BE2C (cell line): ENCODE data around the gene ST6GALNAC3.

ENCODE experiments used
- DNase-seq: peaks from one replicate; pipeline ENCODE4 v3.0.0-alpha.2; 2020
- H3K27me3 ChIP-seq: fragments of 250-450 bp; sonication (Bioruptor Pico); 2 replicates; pipeline ENCODE4 v1.5.1; 2020; ENCODE audit warnings: mild to moderate bottlenecking
- H3K36me3 ChIP-seq: fragments of 250-450 bp; sonication (Bioruptor Pico); 2 replicates; pipeline ENCODE4 v1.5.1; 2020; ENCODE audit warnings: mild to moderate bottlenecking
- H3K4me1 ChIP-seq: fragments of 250-450 bp; sonication (Bioruptor Pico); 2 replicates; pipeline ENCODE4 v1.5.1; 2020
- H3K4me3 ChIP-seq: 2 replicates; pipeline ENCODE4 v1.5.1; 2011; ENCODE audit warnings: low read depth, low read length
- H3K9me3 ChIP-seq: fragments of 250-450 bp; sonication (Bioruptor Pico); 2 replicates; pipeline ENCODE4 v1.5.1; 2020
- TF ChIP-seq, protein P1 (sequence below): IDR thresholded peaks from 2 replicates; pipeline ENCODE4 v1.5.1; 2012; ENCODE audit warnings: mild to moderate bottlenecking, low read depth, low read length

ST6GALNAC3 gene

DNA sequence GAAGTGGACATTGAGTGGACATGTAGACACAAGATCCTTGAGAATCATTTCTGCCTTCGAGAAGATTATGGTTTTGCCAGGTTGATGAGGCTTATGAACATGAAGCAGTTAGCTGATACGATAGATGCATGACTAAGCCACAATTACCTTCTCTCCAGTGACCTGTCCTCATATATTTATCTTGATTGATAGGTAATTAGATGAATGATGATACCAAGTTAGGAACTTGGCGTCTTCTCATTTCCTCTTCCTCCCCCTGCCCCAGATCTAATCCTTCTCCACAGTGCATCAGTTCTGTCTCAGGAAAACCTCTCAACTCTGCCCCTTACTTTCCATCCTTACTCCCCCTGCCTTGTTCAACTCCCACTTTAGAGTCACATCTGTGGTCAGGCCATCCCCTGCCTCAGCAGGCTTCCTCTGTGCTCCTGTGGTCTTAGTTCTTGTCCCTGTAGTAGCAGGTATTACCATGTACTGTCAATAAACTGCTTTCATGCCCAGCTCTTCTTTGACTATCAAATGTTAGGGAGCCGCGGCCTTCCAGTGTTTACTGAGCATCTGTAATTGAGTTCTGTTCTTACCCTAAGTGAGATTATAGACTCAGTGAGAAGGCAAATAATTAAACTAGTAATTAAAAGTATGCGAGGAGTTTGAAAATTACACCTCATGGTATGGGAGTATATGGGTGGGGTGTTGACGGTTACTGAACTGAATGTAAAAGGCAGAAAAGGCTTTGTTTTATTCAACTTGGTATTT is 5.1 kb downstream of the ST6GALNAC3 start:
- DNase-seq: no peak
- H3K36me3 ChIP-seq: no peaks in the 10 kb centered on the region
- H3K9me3 ChIP-seq: no peaks in the 10 kb centered on the region

DNA sequence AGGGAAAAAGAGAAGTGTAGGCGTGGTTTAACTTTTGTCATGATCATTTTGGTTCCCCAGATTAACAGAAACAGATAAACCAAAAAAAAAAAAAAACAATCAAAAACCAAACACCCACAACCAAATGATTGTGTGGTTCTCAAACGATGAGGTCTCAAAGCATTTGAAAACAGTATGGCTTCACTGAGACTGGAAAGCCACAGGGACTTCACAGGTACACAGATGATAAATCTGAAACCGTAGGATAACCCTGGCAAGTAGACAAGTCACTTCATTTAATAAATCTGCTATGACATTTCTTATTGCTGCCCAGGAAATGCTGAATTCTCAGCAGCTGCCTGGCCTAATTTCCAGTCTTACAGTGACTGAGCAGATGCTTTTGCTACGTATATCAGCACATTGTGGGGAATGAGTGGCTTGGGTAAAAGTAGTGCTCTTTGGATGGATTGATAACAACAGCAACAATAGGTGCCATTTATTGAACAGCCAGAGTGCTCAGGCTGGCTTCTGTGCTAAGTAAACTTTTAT is 6.1 kb downstream of the ST6GALNAC3 start:
- TF ChIP-seq, protein P1, sequence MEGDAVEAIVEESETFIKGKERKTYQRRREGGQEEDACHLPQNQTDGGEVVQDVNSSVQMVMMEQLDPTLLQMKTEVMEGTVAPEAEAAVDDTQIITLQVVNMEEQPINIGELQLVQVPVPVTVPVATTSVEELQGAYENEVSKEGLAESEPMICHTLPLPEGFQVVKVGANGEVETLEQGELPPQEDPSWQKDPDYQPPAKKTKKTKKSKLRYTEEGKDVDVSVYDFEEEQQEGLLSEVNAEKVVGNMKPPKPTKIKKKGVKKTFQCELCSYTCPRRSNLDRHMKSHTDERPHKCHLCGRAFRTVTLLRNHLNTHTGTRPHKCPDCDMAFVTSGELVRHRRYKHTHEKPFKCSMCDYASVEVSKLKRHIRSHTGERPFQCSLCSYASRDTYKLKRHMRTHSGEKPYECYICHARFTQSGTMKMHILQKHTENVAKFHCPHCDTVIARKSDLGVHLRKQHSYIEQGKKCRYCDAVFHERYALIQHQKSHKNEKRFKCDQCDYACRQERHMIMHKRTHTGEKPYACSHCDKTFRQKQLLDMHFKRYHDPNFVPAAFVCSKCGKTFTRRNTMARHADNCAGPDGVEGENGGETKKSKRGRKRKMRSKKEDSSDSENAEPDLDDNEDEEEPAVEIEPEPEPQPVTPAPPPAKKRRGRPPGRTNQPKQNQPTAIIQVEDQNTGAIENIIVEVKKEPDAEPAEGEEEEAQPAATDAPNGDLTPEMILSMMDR: no peak
- Histone ChIP-seq H3K4me1 (no peaks in the 10 kb centered on the region; the same call in 1 of the 2 replicates), H3K27me3 (no peaks in the 10 kb centered on the region), H3K36me3 (no peaks in the 10 kb centered on the region), H3K9me3 (no peaks in the 10 kb centered on the region), H3K4me3 (no peak overlapping the region)
- DNase-seq: no peak

More for the DNA sequence above, 5.1 kb downstream of the ST6GALNAC3 start:
- no peaks in the 10 kb centered on the region; the same call in 1 of the 2 replicates for H3K4me1 ChIP-seq
- H3K4me3 ChIP-seq: no peak overlapping the region
- TF ChIP-seq, protein P1: no peak
- no peaks in the 10 kb centered on the region for H3K27me3 ChIP-seq

DNA sequence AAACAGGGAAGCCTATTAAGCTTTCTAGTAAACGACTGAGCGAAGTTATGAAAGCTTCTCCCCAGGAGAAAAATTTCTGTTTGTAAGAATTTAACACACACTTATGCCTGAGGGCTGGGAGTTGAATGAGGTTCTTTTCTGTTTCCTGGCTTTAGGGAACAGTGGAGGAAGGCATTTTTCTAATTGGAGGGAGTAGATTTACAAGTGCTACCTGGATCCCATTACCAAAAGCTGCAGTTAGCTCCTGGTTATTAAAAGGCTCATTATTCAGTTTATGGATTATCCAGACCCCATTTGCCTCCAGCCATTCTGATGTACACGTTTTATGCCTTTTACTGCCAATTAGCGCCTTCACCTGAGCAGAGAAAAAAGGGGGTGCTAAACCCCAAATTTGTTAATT is 7.5 kb downstream of the ST6GALNAC3 start:
- TF ChIP-seq, protein P1: no peak
- Histone ChIP-seq H3K36me3 (no peaks in the 10 kb centered on the region), H3K4me1 (no peaks in the 10 kb centered on the region; the same call in 1 of the 2 replicates), H3K4me3 (no peak overlapping the region), H3K9me3 (no peaks in the 10 kb centered on the region), H3K27me3 (no peaks in the 10 kb centered on the region)
- no peak for DNase-seq

DNA sequence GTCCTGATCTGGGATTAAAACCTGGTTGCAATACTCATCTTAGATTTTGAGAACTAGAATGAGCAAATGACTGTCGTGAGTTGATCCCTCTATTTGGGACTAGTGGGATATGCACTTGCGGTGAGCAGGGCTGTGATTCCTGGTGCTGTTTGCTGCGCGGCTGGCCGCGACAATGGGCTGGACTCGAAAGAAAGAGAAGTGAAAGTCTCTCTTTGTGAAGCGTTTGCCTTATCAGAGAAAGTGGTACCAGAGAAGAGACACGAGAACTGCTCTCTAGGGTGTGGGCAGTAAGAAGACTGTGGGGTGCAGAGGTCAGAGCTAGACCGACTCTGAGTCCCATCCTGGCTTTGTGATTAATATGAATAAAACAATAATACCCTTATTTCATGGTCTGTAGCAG is 8.6 kb downstream of the ST6GALNAC3 start:
- Histone ChIP-seq H3K9me3 (no peaks in the 10 kb centered on the region), H3K4me1 (no peaks in the 10 kb centered on the region; the same call in 1 of the 2 replicates), H3K4me3 (no peak overlapping the region), H3K36me3 (no peaks in the 10 kb centered on the region), H3K27me3 (no peaks in the 10 kb centered on the region)
- DNase-seq: no peak
- TF ChIP-seq, protein P1: no peak

DNA sequence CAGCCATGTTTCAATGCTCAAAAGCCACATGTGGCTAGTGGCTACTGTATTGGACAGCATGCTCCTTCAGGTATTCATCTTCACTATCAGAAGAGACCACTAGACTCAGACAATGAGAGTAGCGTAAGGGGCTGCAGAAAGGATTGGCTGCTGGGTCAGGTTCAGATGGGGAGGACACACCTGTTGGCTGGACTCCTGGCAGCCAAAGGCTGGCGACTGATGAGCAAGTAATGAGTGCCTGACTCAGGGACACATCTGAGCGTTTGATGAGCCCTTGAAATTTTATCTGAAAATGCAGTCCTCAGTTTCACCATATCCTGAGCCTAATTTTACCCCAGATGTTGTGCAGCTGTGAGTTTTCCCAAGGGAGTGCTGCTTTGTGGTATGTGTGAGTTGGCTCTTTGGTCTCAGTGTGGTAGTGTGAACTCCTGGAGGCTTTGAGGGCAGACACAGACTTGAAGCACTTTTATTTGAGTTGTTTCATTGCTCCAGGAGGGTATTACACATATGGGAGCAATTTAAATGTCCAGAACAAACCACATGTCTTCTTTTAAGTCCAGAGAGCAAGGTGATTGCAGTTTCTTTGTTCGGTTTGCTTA is 9.6 kb downstream of the ST6GALNAC3 start:
- H3K4me3 ChIP-seq: no peak overlapping the region
- no peaks in the 10 kb centered on the region for H3K9me3 ChIP-seq
- H3K4me1 ChIP-seq: no peaks in the 10 kb centered on the region; the same call in 1 of the 2 replicates

More for the DNA sequence above, 9.6 kb downstream of the ST6GALNAC3 start:
- no peaks in the 10 kb centered on the region for H3K27me3 ChIP-seq
- no peak for DNase-seq
- H3K36me3 ChIP-seq: no peaks in the 10 kb centered on the region
- TF ChIP-seq, protein P1: no peak
